GM12873 (cell line): ENCODE results near the gene NDUFB10.

Source experiments
- TF ChIP-seq, protein P1 (sequence below): IDR thresholded peaks from 2 replicates; pipeline ENCODE4 v1.5.1; 2012; ENCODE audit warnings: low read depth, mild to moderate bottlenecking, moderate library complexity, low read length, control low read depth; ENCODE audit not compliant: insufficient read depth; ENCODE audit errors: missing control alignments

NDUFB10 gene

DNA sequence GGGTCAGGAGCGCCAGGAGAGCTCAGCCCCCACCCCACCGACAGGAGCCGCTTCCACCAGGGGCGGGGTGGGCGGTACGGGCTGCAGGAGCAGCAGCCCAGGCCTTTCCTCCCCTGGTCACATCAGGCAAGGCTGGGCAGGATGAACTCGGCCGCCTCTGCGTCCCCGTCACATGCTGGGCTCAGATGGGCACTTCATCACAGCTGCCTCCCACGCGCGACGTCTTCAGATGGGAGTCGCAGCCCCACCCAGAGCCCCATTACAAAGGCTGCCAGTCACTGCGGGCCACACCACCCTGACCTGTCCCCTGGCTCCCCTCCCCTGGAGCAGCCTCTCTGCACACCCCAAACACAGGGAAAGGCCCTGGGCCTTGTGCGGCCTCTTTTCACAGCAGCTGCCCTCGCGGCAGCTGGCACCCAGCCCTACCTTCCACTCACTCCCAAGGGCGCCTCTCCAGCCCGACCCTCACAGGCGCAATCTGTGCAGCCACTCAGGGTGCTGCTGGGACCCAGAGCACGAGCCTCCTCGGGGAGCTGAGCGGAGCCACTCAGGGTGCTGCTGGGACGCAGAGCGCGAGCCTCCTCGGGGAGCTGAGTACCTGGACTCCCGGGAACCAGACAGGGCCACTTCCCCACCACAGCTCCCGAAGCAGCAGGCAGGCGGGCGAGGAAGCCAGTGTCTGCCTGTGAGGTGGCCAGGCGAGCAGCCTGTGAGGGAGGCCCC, 45.6 kb downstream of the NDUFB10 start:
- TF ChIP-seq, protein P1, sequence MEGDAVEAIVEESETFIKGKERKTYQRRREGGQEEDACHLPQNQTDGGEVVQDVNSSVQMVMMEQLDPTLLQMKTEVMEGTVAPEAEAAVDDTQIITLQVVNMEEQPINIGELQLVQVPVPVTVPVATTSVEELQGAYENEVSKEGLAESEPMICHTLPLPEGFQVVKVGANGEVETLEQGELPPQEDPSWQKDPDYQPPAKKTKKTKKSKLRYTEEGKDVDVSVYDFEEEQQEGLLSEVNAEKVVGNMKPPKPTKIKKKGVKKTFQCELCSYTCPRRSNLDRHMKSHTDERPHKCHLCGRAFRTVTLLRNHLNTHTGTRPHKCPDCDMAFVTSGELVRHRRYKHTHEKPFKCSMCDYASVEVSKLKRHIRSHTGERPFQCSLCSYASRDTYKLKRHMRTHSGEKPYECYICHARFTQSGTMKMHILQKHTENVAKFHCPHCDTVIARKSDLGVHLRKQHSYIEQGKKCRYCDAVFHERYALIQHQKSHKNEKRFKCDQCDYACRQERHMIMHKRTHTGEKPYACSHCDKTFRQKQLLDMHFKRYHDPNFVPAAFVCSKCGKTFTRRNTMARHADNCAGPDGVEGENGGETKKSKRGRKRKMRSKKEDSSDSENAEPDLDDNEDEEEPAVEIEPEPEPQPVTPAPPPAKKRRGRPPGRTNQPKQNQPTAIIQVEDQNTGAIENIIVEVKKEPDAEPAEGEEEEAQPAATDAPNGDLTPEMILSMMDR = no peak

DNA sequence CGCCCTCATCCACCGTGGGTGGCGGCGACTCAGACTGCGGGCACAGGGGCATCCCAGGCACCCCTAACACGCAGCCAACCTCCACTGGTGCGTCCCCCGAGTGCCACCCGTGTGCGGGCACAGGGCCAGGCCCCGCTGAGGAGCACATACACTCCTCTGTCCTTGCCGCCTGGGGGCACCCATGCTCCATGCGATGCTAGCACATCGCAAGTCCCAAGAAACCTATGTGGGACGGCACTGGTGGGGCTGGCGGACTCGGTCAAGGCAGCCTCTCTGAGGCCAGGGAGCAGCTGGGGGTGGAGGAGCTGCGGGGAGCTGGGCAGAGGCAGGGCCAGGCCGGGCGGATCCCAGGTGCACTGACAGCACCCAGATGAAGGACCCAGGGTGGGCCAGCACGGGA, 46.3 kb downstream of the NDUFB10 start:
- TF ChIP-seq, protein P1 = peak; percentile 25

DNA sequence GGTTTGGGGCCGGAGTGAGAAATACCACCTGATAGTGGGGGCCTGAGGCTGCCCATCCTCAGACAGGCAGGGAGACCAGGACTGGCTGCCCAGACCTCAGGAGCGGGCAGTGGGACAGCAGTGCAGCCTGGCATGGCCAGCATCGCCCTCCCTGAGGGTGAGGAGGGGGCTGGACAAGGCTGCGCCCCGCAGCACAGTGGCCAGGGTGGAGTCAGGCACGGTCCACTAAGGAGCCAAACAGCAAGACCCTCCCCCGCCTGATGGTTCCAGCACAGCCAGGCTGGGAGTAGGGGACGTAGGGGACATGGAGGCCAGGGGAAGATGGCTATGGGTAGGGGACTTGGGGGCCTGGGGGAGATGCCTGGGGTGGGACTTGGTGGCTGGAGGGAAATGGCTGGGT, 47.0 kb downstream of the NDUFB10 start:
- TF ChIP-seq, protein P1 = no peak

DNA sequence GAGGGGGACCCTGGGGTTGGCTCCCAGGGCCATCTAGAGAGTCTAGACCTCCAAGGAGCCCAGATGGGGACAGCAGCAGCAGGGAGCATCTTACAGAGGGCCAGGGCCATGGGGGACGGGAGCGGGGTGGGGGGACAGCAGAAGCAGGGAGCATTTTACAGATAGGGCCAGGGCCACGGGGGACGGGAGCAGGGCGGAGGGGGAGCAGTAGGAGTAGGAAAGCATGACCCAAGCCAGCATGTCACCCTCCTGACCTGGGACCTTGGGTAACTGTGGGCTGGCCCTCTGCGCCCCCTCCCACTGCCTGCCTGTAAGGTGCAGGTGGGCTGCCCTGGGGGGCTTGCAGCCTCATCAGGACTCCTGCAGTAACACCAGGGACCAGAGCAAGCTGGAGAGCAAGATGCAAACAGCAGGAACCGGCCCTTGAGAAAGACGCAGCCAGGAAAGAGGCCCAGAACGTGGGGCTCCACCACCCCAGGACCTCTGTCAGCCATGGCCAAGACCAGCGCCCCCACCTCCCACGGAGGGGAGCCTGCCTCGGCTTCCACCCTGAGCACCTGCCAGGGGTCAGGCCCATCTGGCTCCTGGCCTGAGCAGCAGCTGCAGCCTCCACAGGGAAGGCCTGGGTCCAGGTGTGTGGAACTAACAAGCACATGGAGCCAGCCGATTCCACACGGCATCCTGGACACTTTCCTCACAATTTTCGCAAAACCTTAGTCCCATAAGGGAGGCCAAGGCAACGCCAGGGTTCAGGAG, 47.9 kb downstream of the NDUFB10 start:
- TF ChIP-seq, protein P1 = no peak

DNA sequence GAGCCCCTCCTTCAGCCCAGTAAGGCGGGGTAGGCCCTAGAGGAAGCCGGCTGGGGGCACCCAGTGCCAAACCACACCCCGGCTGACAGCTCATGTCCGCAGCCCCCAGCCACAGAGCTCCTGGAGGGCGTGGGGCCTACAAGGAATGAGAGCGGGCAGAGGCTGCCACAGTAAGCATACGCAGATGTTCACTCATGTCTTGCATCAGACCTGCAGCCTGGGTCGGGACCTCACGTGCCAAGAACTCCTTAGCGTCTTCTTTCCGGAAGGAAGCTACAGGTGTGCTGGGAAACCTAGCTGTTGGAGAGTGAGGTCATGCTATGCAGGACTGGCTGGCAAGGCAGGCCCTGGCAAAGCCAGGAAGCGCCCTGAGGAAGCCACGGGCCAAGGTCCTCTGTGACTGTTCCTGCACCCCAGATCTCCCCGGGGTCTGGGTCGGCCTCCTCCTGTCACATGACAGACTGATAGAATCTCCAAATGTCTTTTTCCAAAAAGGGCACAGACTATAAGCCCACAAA, 48.7 kb downstream of the NDUFB10 start:
- TF ChIP-seq, protein P1 = no peak

DNA sequence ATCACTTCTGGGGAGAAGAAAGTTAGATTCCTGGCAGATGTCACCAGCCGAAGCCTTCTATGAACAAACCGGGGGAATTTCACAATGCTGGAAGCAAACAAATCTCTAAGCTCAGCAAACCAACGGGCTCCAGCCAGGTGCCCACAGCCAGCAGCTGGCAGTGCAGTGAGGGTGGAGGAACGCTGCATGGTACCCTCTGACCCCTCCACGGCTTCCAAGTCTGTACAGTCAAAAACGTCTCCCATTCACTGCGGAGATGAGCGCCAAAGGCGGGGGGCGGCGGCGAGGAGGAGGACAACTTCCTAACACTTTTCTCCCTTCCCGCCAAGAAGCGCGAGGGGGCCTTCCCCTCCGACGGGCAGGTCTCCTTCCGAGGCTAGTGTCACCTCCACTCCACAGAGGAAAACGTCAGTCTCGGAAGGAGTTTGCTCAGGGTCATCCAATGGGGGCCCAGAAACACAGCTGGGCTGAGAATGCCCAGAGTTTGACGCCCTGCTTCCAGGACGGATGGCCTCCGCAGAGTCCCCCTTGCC, 49.4 kb downstream of the NDUFB10 start:
- TF ChIP-seq, protein P1 = no peak

DNA sequence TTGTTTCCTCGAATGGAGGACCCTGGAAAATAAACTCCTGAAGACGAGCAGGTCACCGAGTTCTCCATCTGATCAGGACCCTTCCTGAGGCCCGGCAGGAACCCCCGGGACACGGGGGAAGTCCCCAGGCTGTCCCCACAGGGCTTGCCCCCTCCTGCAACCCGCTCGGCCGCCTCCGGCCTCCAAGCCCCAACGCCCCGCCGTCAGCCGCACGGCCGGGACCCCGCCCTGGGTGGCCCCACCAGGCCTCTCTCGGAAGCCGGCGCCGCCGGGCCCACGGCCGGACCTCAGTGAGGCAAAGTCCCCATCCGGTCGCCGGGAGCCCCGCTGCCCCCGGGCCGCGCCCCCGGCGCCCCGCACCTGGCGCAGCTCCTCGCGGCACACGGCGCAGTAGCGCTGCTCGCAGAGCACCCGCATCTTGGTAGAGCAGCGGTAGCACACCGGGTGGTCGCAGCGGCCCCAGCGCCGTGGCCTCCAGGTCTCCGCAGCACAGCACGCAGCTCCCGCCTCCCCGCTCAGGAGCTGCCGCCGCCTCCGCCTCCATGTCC, 49.9 kb downstream of the NDUFB10 start:
- TF ChIP-seq, protein P1 = no peak
